HepG2 (cell line): ENCODE results near the gene ADGRG1. TPM values are rescaled to one million over a fixed set of nuclear protein-coding genes. Genes with fewer than 3 reads are reported as not detected.

Experiments used
- ADNP ChIP-seq: sonication (generic); formaldehyde crosslinking; IDR thresholded peaks from 2 replicates; pipeline ENCODE4 v1.4.0; 2020; ENCODE audit warnings: missing genetic modification reagents
- CAMTA2 ChIP-seq: sonication (generic); formaldehyde crosslinking; IDR thresholded peaks from 2 replicates; pipeline ENCODE4 v1.4.0; 2020; ENCODE audit warnings: mild to moderate bottlenecking, missing genetic modification reagents, borderline replicate concordance
- HNF4G ChIP-seq, 2 experiments: sonication (generic) in 1 of 2; formaldehyde crosslinking in 1 of 2; IDR thresholded peaks; 2 replicates each; pipeline versions ENCODE4 v1.4.0 to v1.6.1; 2011 to 2020; ENCODE audit warnings: borderline replicate concordance in 2 of 2, low read depth in 2 of 2, mild to moderate bottlenecking in 2 of 2, low read length in 1 of 2, missing genetic modification reagents in 1 of 2, moderate library complexity in 1 of 2
- JUNB ChIP-seq: sonication (generic); formaldehyde crosslinking; IDR thresholded peaks from 2 replicates; pipeline ENCODE4 v1.8.0; 2022; ENCODE audit warnings: missing genetic modification reagents, mild to moderate bottlenecking, borderline replicate concordance
- KDM1A ChIP-seq: IDR thresholded peaks from 2 replicates; pipeline ENCODE4 v1.6.1; 2016; ENCODE audit warnings: missing compliant biosample characterization
- KLF15 ChIP-seq: sonication (generic); formaldehyde crosslinking; IDR thresholded peaks from 2 replicates; pipeline ENCODE4 v1.8.1; 2023; ENCODE audit warnings: borderline replicate concordance, mild to moderate bottlenecking, inconsistent platforms, missing genetic modification reagents, mixed read lengths
- PLSCR1 ChIP-seq: sonication (generic); formaldehyde crosslinking; IDR thresholded peaks from 2 replicates; pipeline ENCODE4 v1.5.0; 2020; ENCODE audit warnings: missing genetic modification reagents, mild to moderate bottlenecking, borderline replicate concordance
- SALL1 ChIP-seq: sonication (generic); formaldehyde crosslinking; IDR thresholded peaks from 2 replicates; pipeline ENCODE4 v1.8.0; 2022; ENCODE audit warnings: mild to moderate bottlenecking, missing genetic modification reagents
- ZNF318 ChIP-seq: sonication (generic); formaldehyde crosslinking; IDR thresholded peaks from 2 replicates; pipeline ENCODE4 v1.4.0; 2020; ENCODE audit warnings: mild to moderate bottlenecking, missing genetic modification reagents
- ZNF460 ChIP-seq: sonication (generic); formaldehyde crosslinking; IDR thresholded peaks from 2 replicates; pipeline ENCODE4 v1.5.1; 2020; ENCODE audit warnings: missing genetic modification reagents, mild to moderate bottlenecking, borderline replicate concordance
- ZNF558 ChIP-seq: sonication (generic); formaldehyde crosslinking; IDR thresholded peaks from 2 replicates; pipeline ENCODE4 v1.9.0; 2022; ENCODE audit warnings: mild to moderate bottlenecking, missing genetic modification reagents, borderline replicate concordance
- ZNF562 ChIP-seq: sonication (generic); formaldehyde crosslinking; IDR thresholded peaks from 2 replicates; pipeline ENCODE4 v1.8.0; 2022; ENCODE audit warnings: missing genetic modification reagents, borderline replicate concordance
- ZNF710 ChIP-seq: sonication (generic); formaldehyde crosslinking; IDR thresholded peaks from 2 replicates; pipeline ENCODE4 v1.5.0; 2020; ENCODE audit warnings: mild to moderate bottlenecking, missing genetic modification reagents, borderline replicate concordance
- ZNF713 ChIP-seq: sonication (generic); formaldehyde crosslinking; IDR thresholded peaks from 2 replicates; pipeline ENCODE4 v1.4.0; 2020; ENCODE audit warnings: mild to moderate bottlenecking, missing genetic modification reagents
- ZNF724P ChIP-seq: sonication (generic); formaldehyde crosslinking; IDR thresholded peaks from 2 replicates; pipeline ENCODE4 v1.8.0; 2022; ENCODE audit warnings: missing genetic modification reagents, borderline replicate concordance
- ZUFSP ChIP-seq: sonication (generic); formaldehyde crosslinking; IDR thresholded peaks from 2 replicates; pipeline ENCODE4 v1.9.0; 2021; ENCODE audit warnings: missing genetic modification reagents, mild to moderate bottlenecking, borderline replicate concordance
- polyA plus RNA-seq, 8 experiments: library from polyadenylated mRNA; depleted of rRNA in 3 of 8; stranded (reverse) in 7 of 8; unstranded in 1 of 8; fragments of >200 nt; fragmentation: Illumina TruSeq in 4 of 8; extraction: Trizol in 4 of 8; gene quantifications; 2 replicates each; pipeline versions ENCODE4 v1.2.1 to v1.2.3, GENCODE V29; 2011 to 2016; ENCODE audit warnings: low read depth in 4 of 8, missing spikeins in 1 of 8, mixed read lengths in 1 of 8; ENCODE audit not compliant: insufficient read depth in 1 of 8
- total RNA-seq, 5 experiments: library from RNA; depleted of rRNA; stranded (reverse); fragments of >200 nt; fragmentation: Illumina TruSeq; extraction: Trizol; gene quantifications; 2 replicates each; pipeline ENCODE4 v1.2.3, GENCODE V29; 2016; ENCODE audit warnings: low read depth in 1 of 5

ADGRG1 gene
- total and polyA plus RNA-seq, 2 of the 13 experiments (the other 11 are each of a cell fraction or from before 2014, with no cell fraction given): 2.7 to 5.9 TPM

GRCh38 chr16:57709663-57710062 lies 81.2 kb downstream of the ADGRG1 start (continued):
- TF ChIP-seq ZNF318 (no peak), ZNF724P (CRISPR knock-in tag) (no peak), JUNB (no peak), ZUFSP (CRISPR knock-in tag) (no peak), CAMTA2 (CRISPR knock-in tag) (no peak), KLF15 (CRISPR knock-in tag) (no peak), KDM1A (CRISPR knock-in tag) (no peak), ZNF460 (CRISPR knock-in tag) (no peak), SALL1 (CRISPR knock-in tag) (peak; percentile 90), ZNF713 (CRISPR knock-in tag) (no peak), ZNF710 (CRISPR knock-in tag) (no peak), HNF4G (IDR thresholded peaks at IDR 0.05; ENCODE audit: borderline replicate concordance, low read depth, low read length) (peak; percentile 94), HNF4G (CRISPR knock-in tag; IDR thresholded peaks at IDR 0.05; ENCODE audit: borderline replicate concordance, low read depth) (no peak), PLSCR1 (CRISPR knock-in tag) (no peak), ADNP (CRISPR knock-in tag) (no peak), ZNF562 (CRISPR knock-in tag) (no peak), ZNF558 (CRISPR knock-in tag) (no peak)
